Measurements from ENCODE around the gene LRRC51.
"Not testable (repeated sequence)": the region's sequence is repeated elsewhere in the genome, so short reads cannot be mapped to it uniquely, and the experiment has no call there.

LRRC51 gene

DNA sequence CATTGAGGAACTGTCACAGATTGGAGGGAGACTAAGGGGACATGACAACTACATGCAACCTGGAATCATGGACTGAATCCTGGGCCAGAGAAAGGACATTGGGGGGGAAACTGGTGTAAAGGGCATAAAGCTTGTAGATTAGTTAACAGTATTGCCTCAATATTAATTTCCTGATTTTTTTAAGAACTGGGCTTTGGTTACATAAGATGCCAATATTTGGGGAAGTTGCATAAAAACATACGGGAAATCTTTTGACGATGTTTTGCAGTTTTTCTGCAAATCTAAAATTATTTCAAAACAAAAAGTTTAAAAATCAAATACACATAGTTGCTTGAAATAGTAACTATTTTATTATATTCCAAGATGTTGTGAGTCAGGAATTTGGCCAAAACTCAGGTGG is 52.0 kb downstream of the LRRC51 start:
- no peak overlapping the region for H3K4me3 ChIP-seq (ENCODE audit: low read depth, low read length)
- TF ChIP-seq, protein P1, sequence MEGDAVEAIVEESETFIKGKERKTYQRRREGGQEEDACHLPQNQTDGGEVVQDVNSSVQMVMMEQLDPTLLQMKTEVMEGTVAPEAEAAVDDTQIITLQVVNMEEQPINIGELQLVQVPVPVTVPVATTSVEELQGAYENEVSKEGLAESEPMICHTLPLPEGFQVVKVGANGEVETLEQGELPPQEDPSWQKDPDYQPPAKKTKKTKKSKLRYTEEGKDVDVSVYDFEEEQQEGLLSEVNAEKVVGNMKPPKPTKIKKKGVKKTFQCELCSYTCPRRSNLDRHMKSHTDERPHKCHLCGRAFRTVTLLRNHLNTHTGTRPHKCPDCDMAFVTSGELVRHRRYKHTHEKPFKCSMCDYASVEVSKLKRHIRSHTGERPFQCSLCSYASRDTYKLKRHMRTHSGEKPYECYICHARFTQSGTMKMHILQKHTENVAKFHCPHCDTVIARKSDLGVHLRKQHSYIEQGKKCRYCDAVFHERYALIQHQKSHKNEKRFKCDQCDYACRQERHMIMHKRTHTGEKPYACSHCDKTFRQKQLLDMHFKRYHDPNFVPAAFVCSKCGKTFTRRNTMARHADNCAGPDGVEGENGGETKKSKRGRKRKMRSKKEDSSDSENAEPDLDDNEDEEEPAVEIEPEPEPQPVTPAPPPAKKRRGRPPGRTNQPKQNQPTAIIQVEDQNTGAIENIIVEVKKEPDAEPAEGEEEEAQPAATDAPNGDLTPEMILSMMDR (IDR thresholded peaks at IDR 0.05; ENCODE audit: low read depth, low read length) = no peak

DNA sequence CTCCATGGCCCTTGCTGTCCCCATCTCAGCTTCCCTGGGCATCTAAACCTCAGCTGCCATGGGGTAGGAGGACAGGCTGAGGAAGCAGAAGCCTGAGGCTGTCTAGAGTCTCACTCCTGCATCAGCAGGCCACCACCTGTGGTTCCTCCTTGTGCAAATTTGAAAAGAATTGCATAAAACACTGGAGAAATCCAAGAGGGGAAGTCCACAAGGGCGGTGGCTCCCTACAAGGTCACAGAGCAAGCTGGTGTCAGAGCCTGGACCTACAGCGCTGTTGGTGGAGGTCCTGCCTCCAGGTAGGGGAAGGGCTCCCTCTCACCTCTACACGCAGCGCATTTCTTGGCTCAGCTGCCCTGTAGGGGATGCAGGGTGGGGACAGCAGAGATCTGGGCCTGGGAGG is 54.8 kb downstream of the LRRC51 start, which contains the start of gene FOLR3:
TSS of gene FOLR3 (plus strand) at position 253 of the 400 bp plus-strand sequence. CDS start 228 bp downstream, outside the sequence.
- H3K4me3 ChIP-seq (ENCODE audit: low read depth, low read length) = not testable (repeated sequence)

DNA sequence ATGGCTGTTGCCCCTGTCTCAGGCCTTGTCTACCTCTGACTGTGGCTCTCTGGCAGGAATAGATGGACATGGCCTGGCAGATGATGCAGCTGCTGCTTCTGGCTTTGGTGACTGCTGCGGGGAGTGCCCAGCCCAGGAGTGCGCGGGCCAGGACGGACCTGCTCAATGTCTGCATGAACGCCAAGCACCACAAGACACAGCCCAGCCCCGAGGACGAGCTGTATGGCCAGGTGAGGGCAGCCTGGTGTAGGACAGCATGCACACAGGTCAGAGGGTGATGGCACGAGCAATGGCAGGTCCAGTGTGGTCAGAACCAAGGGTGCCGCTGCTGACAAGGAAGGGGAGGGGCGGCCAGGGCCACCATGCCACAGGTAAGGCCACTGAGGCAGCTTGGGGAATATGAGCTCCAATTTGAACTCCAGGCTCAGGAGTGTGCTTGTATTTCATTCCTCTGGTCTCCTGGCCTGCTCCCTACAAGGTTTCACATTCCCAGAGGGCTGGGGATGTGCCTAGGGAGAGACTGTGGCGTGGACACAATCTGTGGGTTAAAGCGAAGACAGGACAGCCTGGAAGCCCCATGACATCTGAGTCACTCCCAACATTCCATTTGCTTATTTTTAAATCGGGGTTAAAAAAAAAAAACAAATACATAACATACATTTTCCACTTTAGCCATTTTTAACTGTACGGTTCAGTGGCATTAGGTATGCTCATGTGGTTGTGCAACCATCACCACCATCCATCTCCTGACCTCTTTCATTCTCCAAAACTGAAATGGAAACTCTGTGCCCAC is 55.4 kb downstream of the LRRC51 start:
- H3K4me3 ChIP-seq (ENCODE audit: low read depth, low read length) = no peak overlapping the region
- TF ChIP-seq, protein P1 (IDR thresholded peaks at IDR 0.05; ENCODE audit: low read depth, low read length) = no peak

DNA sequence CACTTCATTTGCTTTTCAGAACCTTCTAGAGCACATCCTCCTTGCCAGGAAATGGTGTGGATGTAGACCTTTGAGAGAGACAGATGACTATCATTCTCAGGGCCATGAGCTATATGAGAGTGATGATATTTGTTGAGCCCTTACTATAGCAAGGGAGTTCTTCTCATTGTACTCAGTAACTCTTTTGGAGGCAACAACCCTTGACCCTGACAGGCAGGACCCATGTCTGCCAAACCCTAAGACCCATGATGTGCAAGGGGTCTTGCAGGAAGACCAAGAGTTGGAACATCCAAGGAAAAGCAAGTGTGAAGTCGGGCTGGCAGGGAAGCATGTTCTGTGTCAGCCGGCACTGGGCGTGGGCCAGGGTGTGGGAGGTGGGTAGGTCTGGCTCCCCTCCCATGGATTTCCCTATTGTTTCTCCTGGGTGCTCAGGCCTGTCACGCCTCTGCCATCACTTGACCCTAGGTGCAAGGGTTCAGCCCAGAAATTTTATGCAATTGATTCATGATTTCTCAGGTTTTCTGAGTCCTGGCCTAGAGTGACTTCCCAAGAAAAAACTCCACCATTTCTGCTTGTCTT is 56.1 kb downstream of the LRRC51 start:
- no peak overlapping the region for H3K4me3 ChIP-seq (ENCODE audit: low read depth, low read length)
- TF ChIP-seq, protein P1 (IDR thresholded peaks at IDR 0.05; ENCODE audit: low read depth, low read length) = no peak

DNA sequence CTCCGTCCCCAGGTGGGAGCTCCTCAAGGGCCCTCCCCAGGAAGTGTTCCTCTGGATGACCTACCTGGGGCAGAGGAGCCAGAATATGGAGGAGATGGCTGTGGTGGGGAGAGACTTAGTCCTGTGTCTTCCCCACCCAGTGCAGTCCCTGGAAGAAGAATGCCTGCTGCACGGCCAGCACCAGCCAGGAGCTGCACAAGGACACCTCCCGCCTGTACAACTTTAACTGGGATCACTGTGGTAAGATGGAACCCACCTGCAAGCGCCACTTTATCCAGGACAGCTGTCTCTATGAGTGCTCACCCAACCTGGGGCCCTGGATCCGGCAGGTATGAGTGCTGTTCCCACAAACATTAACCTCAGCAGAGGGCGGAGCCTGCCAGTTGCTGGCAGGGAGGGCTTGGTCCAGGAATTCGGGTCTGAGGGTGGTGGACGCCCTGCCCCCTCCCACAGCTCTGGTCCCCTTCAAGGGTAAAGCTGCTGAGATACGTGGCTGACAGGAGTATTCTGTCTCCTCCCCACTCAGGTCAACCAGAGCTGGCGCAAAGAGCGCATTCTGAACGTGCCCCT is 58.3 kb downstream of the LRRC51 start:
- TF ChIP-seq, protein P1 (IDR thresholded peaks at IDR 0.05; ENCODE audit: low read depth, low read length) = no peak
- H3K4me3 ChIP-seq (ENCODE audit: low read depth, low read length) = no peak overlapping the region

DNA sequence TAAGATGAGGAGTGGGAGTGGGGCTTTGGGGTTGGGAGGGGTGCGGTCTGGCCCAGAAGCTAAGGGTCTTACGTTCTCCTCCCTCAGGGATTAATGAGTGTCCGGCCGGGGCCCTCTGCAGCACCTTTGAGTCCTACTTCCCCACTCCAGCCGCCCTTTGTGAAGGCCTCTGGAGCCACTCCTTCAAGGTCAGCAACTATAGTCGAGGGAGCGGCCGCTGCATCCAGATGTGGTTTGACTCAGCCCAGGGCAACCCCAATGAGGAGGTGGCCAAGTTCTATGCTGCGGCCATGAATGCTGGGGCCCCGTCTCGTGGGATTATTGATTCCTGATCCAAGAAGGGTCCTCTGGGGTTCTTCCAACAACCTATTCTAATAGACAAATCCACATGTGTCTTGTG is 58.9 kb downstream of the LRRC51 start:
- TF ChIP-seq, protein P1 (IDR thresholded peaks at IDR 0.05; ENCODE audit: low read depth, low read length) = no peak
- H3K4me3 ChIP-seq (ENCODE audit: low read depth, low read length) = no peak overlapping the region

DNA sequence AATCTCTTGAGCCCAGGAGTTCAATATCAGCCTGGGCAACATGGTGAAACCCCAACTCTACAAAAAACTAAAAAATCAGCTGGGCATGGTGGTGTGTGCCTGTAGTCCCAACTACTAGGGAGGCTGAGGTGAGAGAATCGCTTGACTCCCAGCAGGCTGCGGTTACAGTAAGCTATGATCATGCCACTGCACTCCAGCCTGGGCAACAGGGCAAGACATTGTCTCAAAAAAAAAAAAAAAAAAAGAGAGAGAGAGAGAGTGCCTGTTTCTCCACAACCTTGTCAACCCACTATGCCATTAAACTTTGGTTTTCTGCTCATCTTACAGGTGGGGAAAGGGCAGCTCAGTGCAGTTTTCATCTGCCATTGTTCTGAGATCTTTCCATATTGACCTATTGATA is 60.0 kb downstream of the LRRC51 start:
- TF ChIP-seq, protein P1 (IDR thresholded peaks at IDR 0.05; ENCODE audit: low read depth, low read length) = no peak
- no peak overlapping the region for H3K4me3 ChIP-seq (ENCODE audit: low read depth, low read length)

Data from WI38 (cell line).